ENCODE measurements around the gene ITGB5.
A peak's percentile ranks its signal among the peaks of the same experiment; 100 is the strongest.

The ITGB5 gene

GRCh38 chr3:124887177-124887931 lies at the start of gene ITGB5:
Gene ITGB5 (minus strand): TSS chr3:124887365. CDS start chr3:124887000, 365 bp downstream.
- peak; percentile 84 for DNase-seq

- DNase-seq: no peak
Measured at GRCh38 chr3:124935794-124936542, 48.8 kb upstream of the ITGB5 start.

- DNase-seq: no peak
Measured at GRCh38 chr3:124935264-124935663, 48.1 kb upstream of the ITGB5 start.

- no peak for DNase-seq
Measured at GRCh38 chr3:124934577-124934976, 47.4 kb upstream of the ITGB5 start, which contains the start of gene MUC13. Gene MUC13 (minus strand): TSS chr3:124934751. CDS start chr3:124934712, 39 bp downstream.

- peak; percentile 67 for DNase-seq
Measured at GRCh38 chr3:124928333-124929202, 41.4 kb upstream of the ITGB5 start.

GRCh38 chr3:124927574-124928045 lies 40.4 kb upstream of the ITGB5 start:
- DNase-seq: no peak

- DNase-seq: no peak
Measured at GRCh38 chr3:124926426-124927101, 39.4 kb upstream of the ITGB5 start.

GRCh38 chr3:124924741-124925140 lies 37.6 kb upstream of the ITGB5 start:
- DNase-seq: no peak

GRCh38 chr3:124923833-124924232 lies 36.7 kb upstream of the ITGB5 start:
- DNase-seq: no peak

- DNase-seq: no peak
Measured at GRCh38 chr3:124920718-124921117, 33.6 kb upstream of the ITGB5 start.

GRCh38 chr3:124919756-124920155 lies 32.6 kb upstream of the ITGB5 start:
- DNase-seq: no peak

GRCh38 chr3:124918524-124918923 lies 31.4 kb upstream of the ITGB5 start:
- DNase-seq: no peak

- no peak for DNase-seq
Measured at GRCh38 chr3:124916837-124917409, 29.8 kb upstream of the ITGB5 start.

- no peak for DNase-seq
Measured at GRCh38 chr3:124915254-124915653, 28.1 kb upstream of the ITGB5 start.

- no peak for DNase-seq
Measured at GRCh38 chr3:124907957-124908356, 20.8 kb upstream of the ITGB5 start.

GRCh38 chr3:124904835-124905492 lies 17.8 kb upstream of the ITGB5 start:
- no peak for DNase-seq

- no peak for DNase-seq
Measured at GRCh38 chr3:124903896-124904834, 17.0 kb upstream of the ITGB5 start.

GRCh38 chr3:124896824-124897526 lies 9.8 kb upstream of the ITGB5 start:
- DNase-seq: no peak

GRCh38 chr3:124895756-124896155 lies 8.6 kb upstream of the ITGB5 start:
- DNase-seq: peak; percentile 52

- no peak for DNase-seq
Measured at GRCh38 chr3:124893526-124893925, 6.4 kb upstream of the ITGB5 start.

Data from femur (tissue), 1 donor.